Astrocyte of the cerebellum (primary cell): ENCODE data around the gene ARHGAP35.

ENCODE experiments used
- DNase-seq: peaks from one replicate; pipeline ENCODE4 v3.0.0-alpha.2; 2011; ENCODE audit warnings: low read depth
- H3K4me3 ChIP-seq: 2 replicates; pipeline ENCODE4 v1.5.1; 2011; ENCODE audit warnings: mild to moderate bottlenecking, low read depth, low read length, moderate library complexity
- in situ Hi-C: cut with HindIII; loops from 2 replicates; pipeline ENCODE4 v1.10.0; 2017; ENCODE audit warnings: low sequenced_read_pairs
- TF ChIP-seq, protein P1 (sequence below): IDR thresholded peaks from 2 replicates; pipeline ENCODE4 v1.5.1; 2012; ENCODE audit warnings: low read length, low read depth, moderate library complexity, mild to moderate bottlenecking; ENCODE audit errors: missing control alignments

ARHGAP35 gene

DNA sequence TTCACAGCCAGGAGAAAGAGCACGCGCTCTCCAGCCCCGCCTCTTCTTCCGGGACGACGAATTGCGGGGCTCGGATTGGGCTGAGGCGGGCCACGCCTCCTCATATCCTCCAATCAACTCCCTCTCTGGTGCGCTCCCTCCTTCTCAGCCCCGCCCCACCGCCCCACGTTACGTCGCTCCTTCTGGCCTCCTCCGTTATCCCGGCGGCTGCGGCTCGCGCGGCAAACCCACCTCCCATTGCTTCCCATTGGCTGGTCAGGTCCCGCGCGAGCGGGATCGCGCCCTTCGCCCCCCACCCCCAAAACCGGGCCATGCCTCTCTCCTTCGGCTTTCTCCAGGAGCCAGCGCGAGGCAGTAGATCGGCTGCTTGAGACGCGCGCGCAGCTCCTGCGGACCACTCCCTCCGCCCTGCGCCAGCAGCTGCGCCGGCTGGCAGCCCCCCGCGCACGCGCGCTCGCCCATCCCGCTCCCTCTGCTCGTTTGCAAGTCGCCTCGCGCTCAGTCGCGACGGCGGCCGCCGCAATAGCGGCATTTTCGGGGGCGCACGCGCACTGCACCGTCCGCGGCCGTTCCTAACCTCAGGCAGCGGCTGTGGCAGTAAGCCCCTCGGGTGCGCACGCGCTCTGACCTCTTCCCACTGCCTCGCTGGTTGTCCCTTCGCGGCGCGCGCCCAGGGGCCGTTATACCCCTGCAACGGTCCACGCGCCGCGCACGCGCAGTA, 512 bp upstream of the ARHGAP35 start:
- in situ Hi-C loops: no loop called here

DNA sequence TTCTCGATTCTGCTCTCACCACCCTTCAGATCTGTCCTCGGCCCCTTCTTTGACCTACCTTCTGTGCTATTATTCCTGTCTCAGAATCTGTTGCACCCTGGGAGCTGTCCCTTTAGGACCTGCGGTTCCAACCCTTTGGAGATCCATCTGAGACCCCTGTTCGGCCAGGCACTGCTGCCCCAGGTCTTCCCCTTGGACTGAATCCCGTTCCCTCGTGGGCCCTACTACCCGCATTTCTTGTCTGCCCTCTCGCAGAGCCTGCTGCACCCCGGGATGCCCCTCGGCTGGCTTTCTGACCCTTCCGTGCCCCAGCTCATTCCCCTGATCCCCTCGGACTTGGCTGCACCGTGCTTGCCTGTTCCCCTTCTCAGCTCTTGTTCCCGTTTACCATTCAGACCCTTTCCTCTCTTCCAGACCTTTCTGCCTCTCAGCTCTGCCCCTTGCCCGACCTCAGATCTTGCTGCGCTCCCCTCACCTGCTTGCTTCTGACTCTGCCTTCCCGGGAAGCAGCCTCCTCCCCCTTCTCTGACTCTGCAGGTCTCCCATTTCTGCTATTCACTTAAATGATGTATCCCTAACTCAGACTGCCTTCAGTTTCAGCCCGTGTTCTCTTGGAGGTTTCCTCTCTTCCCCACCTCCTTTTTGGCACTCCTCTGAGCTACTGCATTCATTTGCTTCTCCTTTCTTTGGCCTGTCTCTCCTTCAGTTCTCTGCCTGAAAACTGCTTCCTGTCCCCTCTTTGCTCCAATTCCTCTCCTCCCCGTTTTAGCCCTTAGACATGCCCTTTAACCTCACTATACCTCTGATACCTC, 1.1 kb downstream of the ARHGAP35 start:
- H3K4me3 ChIP-seq: peak overlapping the region; percentile 67
- no peak for DNase-seq
- in situ Hi-C loops: no loop called here
- TF ChIP-seq, protein P1, sequence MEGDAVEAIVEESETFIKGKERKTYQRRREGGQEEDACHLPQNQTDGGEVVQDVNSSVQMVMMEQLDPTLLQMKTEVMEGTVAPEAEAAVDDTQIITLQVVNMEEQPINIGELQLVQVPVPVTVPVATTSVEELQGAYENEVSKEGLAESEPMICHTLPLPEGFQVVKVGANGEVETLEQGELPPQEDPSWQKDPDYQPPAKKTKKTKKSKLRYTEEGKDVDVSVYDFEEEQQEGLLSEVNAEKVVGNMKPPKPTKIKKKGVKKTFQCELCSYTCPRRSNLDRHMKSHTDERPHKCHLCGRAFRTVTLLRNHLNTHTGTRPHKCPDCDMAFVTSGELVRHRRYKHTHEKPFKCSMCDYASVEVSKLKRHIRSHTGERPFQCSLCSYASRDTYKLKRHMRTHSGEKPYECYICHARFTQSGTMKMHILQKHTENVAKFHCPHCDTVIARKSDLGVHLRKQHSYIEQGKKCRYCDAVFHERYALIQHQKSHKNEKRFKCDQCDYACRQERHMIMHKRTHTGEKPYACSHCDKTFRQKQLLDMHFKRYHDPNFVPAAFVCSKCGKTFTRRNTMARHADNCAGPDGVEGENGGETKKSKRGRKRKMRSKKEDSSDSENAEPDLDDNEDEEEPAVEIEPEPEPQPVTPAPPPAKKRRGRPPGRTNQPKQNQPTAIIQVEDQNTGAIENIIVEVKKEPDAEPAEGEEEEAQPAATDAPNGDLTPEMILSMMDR: no peak

More for the DNA sequence above, 512 bp upstream of the ARHGAP35 start:
- DNase-seq: peak; percentile 97
- TF ChIP-seq, protein P1: no peak
- peak overlapping the region; percentile 67 for H3K4me3 ChIP-seq

DNA sequence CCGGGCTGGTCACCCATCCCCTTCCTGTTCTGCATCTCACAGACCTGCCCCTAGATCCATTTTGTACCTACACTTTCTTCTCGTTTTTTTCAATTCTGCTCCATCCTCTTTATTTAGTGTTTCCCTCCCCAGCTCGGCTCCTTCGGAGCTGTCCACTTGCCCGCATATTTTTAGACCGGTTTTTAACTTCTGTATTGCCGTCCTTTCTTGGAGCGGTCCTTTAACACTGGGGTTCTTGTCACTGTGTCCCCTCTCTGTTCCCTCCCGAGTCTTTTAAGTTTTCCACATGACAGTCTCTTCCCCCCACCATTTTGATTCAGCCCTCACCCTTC, 1.7 kb downstream of the ARHGAP35 start:
- TF ChIP-seq, protein P1: no peak
- DNase-seq: no peak
- H3K4me3 ChIP-seq: peak overlapping the region; percentile 67
- in situ Hi-C loops: no loop called here

DNA sequence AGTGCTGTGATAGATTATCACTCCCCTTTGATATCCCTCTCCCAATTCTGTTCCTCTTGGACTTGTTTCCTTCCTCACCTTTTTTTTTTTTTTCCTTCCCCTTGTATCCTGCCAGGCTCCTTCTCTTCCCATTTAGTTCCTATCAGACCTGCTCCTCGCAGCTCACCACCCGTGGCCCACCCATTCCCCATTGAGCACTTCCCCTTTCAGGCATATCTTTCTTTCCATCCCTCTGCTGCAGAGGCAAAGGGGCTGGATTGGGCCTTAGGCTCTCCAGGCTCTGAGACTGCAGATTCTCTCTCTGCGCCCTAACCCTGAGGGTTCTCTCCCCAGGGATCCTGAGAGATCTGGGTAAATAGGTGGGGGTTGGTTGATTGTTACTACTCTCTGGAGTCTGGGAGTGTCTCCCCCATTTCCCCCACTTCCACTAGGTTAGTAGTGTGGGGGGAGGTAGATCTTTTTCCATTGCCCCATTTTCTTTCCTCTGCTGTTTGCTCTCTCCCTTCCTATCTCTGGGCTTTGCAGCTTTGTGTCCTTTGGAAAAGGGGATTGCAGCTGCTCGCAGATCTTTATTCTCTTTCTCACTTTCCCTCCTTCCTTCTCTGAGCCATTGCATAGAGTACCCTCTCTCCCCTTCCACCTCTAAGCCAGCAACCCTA, 2.3 kb downstream of the ARHGAP35 start:
- DNase-seq: no peak
- in situ Hi-C loops: no loop called here
- H3K4me3 ChIP-seq: peak overlapping the region; percentile 67
- TF ChIP-seq, protein P1: no peak

DNA sequence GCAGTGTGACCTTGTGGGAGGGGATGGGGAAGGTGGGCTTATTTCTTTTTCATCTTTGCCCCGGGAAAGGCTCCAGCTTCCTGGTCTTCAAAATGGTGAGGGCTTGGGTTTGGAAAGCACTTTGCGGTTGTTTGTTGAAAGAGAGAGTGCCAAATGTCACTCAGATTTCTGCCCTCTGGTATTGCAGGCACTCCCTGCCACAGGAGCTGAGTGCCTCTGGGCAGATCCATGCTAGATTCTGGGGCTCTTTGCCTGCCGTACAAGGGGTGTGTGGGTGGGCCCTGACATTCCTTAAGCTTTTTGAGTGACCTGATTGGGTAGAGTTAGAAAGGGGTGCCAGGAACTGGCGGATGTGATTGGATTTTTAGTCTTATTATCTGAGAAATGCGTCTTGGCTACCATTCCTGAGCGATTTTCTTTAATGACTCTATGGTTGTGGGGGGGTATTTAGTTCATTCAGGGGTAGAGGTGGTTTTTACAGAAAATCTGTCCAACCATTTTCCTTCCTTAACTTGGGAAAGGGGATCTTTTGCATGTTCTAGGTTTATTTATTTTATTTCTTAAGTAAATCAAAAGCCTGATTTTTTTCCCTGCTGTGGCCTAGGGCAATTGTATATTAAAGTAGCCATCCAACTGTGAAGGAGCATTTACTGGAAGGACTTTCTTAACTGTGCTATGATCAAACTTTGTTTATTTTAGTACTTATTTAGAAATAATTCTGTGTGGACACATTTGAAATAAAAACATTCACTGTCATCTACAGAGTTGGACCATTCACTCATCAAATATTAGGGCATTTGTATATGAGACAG, 3.2 kb downstream of the ARHGAP35 start:
- in situ Hi-C loops: no loop called here
- TF ChIP-seq, protein P1: no peak
- H3K4me3 ChIP-seq: peak overlapping the region; percentile 67
- DNase-seq: peak; percentile 76
